ENCODE data around the gene BAZ2A. TPM values are rescaled to one million over a fixed set of nuclear protein-coding genes. Genes with fewer than 3 reads are reported as not detected.
A peak's percentile ranks its signal among the peaks of the same experiment; 100 is the strongest.

The BAZ2A gene
- total RNA-seq, 2 experiments from 2014 or later: 40.6 to 139 TPM

DNA sequence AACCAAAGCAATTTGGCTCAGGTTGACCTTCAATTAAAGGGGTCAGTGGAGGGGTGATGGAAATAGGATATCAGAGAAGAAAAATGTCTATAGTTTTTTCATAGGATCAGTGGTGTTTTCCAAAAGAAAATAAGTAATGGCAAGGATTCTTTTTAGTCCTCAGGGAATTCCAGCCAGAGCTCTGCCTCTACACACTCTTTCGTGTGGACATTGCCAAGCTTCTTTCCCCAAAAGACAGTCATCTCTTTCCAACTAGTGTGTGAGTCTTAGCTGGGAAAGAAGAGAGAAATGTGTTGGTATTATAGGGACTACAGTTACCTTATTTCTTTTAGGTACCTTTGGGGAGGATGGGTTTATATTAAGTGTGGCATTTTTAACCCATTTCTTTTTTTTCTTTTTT is 62.0 kb downstream of the BAZ2A start:
- DNase-seq (ENCODE audit: low spot score): no peak
- BruUV-seq (replicated peaks): no TSS peak
- CTCF ChIA-PET (ENCODE audit: unreplicated experiment): interaction anchor here (0.6 to 0.8 kb wide), 2 partner anchors 13 to 23 kb away, joined by 3 to 4 read pairs; no protein-coding TSS in a partner anchor

DNA sequence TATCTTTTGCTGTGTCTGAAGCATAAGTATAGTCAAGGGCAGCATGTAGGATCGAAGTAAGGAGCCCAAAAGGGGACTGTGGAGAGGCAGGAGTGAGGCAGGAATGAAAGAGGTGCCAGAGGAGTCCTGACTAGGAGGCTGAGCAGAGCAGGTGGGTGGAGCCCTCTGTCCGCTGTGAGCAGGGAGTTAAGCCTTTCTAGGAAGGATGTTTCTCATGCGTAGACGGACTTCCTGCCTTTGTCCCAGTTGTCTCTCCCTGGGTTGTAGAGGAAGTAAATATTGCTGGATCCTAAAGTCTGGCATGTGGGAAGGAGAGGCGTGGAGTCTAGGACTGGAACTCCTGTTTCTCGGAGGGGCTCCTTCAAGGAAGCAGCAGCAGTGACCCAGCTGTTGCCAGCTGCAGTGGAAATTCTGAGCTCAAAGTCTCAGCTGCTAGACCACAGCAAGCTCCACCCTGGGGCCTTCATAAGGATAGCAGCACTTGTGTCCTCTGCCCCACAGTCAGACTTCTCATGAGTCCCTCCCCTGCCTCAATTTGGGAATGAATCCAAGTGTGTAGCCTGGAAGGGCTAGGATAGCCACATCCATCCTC is 64.5 kb downstream of the BAZ2A start:
- CTCF ChIA-PET (ENCODE audit: unreplicated experiment): no interaction called here
- Histone ChIP-seq H3K4me3 (ENCODE audit: low read depth, low read length, poor library complexity, severe bottlenecking) (no peak overlapping the region), H3K27ac (ENCODE audit: low read depth, low read length, poor library complexity, severe bottlenecking) (no peak overlapping the region), H2AFZ (ENCODE audit: low read length) (no peak overlapping the region), H3K9me3 (ENCODE audit: low read length) (no peaks in the 10 kb centered on the region), H3K4me1 (ENCODE audit: insufficient read depth, low read length, poor library complexity, severe bottlenecking) (peaks cover 10% of the 10 kb centered on the region), H4K20me1 (ENCODE audit: insufficient read depth, low read length) (no peaks in the 10 kb centered on the region), H3K9me2 (ENCODE audit: insufficient read depth, low read length) (no peaks in the 10 kb centered on the region), H3K36me3 (ENCODE audit: insufficient read depth, low read length) (no peaks in the 10 kb centered on the region), H3K4me2 (ENCODE audit: low read length) (peak overlapping the region; percentile 32; the same call in 1 of the 2 replicates), H3K79me2 (ENCODE audit: insufficient read depth, low read depth, low read length) (no peaks in the 10 kb centered on the region)
- intact Hi-C loops (cut with micrococcal nuclease; ENCODE audit: unreplicated experiment): no loop called here
- POLR2A ChIA-PET: interaction anchor here (0.6 kb wide), 2 partner anchors 54 to 172 kb away, joined by 3 read pairs; no protein-coding TSS in a partner anchor
- BruUV-seq (replicated peaks): no TSS peak
- peak; percentile 46 for DNase-seq (ENCODE audit: low spot score)
- TF ChIP-seq EZH2phosphoT487 (IDR thresholded peaks at IDR 0.05; ENCODE audit: borderline replicate concordance, low read depth, low read length): no peak
- TF ChIP-seq, protein P1, sequence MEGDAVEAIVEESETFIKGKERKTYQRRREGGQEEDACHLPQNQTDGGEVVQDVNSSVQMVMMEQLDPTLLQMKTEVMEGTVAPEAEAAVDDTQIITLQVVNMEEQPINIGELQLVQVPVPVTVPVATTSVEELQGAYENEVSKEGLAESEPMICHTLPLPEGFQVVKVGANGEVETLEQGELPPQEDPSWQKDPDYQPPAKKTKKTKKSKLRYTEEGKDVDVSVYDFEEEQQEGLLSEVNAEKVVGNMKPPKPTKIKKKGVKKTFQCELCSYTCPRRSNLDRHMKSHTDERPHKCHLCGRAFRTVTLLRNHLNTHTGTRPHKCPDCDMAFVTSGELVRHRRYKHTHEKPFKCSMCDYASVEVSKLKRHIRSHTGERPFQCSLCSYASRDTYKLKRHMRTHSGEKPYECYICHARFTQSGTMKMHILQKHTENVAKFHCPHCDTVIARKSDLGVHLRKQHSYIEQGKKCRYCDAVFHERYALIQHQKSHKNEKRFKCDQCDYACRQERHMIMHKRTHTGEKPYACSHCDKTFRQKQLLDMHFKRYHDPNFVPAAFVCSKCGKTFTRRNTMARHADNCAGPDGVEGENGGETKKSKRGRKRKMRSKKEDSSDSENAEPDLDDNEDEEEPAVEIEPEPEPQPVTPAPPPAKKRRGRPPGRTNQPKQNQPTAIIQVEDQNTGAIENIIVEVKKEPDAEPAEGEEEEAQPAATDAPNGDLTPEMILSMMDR (conservative IDR thresholded peaks at IDR 0.05; ENCODE audit: low read length): no peak

More for the DNA sequence above, 62.0 kb downstream of the BAZ2A start:
- Histone ChIP-seq H3K36me3 (ENCODE audit: insufficient read depth, low read length) (no peaks in the 10 kb centered on the region), H3K4me2 (ENCODE audit: low read length) (no peak overlapping the region), H4K20me1 (ENCODE audit: insufficient read depth, low read length) (no peaks in the 10 kb centered on the region), H3K27ac (ENCODE audit: low read depth, low read length, poor library complexity, severe bottlenecking) (no peak overlapping the region), H3K4me1 (ENCODE audit: insufficient read depth, low read length, poor library complexity, severe bottlenecking) (peaks cover 10% of the 10 kb centered on the region), H3K4me3 (ENCODE audit: low read depth, low read length, poor library complexity, severe bottlenecking) (no peak overlapping the region), H3K79me2 (ENCODE audit: insufficient read depth, low read depth, low read length) (no peaks in the 10 kb centered on the region), H3K9me2 (ENCODE audit: insufficient read depth, low read length) (no peaks in the 10 kb centered on the region), H3K9me3 (ENCODE audit: low read length) (no peaks in the 10 kb centered on the region), H2AFZ (ENCODE audit: low read length) (no peak overlapping the region)
- POLR2A ChIA-PET: interaction anchor here (0.6 to 0.9 kb wide), 2 partner anchors 24 to 414 kb away, joined by 3 read pairs; no protein-coding TSS in a partner anchor
- no peak for TF ChIP-seq EZH2phosphoT487 (IDR thresholded peaks at IDR 0.05; ENCODE audit: borderline replicate concordance, low read depth, low read length)
- TF ChIP-seq, protein P1 (conservative IDR thresholded peaks at IDR 0.05; ENCODE audit: low read length): no peak
- intact Hi-C loops (cut with micrococcal nuclease; ENCODE audit: unreplicated experiment): no loop called here

DNA sequence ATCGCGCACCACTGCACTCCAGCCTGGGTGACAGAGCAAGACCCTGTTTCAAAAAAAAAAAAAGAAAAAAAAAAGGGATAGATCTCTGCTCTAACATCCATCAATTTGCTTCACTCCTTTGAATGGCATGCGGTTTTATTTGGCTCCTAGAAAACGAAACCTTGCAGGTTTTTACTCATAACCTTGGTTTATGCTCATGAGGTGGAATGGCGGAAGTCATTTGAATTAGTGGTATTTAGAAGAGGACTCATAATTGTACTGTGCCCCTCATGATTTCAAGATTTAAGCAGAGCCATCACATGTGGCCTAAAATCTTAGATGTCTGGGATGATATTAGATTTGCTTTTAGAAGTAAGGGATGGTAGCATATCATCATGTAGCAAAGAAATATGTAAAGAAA is 79.1 kb downstream of the BAZ2A start:
- intact Hi-C loops (cut with micrococcal nuclease; ENCODE audit: unreplicated experiment): no loop called here
- no peaks in the 10 kb centered on the region for H3K9me2 ChIP-seq (ENCODE audit: insufficient read depth, low read length)
- H3K27ac ChIP-seq (ENCODE audit: low read depth, low read length, poor library complexity, severe bottlenecking): no peak overlapping the region
- ChIA-PET POLR2A (interaction anchor here (0.6 to 0.7 kb wide), 4 partner anchors 18 to 351 kb away, joined by 3 to 4 read pairs (median 3); no protein-coding TSS in a partner anchor), CTCF (ENCODE audit: unreplicated experiment) (no interaction called here)
- BruUV-seq (replicated peaks): no TSS peak
- no peak overlapping the region for H2AFZ ChIP-seq (ENCODE audit: low read length)
- no peaks in the 10 kb centered on the region for H3K36me3 ChIP-seq (ENCODE audit: insufficient read depth, low read length)
- H3K4me2 ChIP-seq (ENCODE audit: low read length): no peak overlapping the region
- no peak for DNase-seq (ENCODE audit: low spot score)
- no peaks in the 10 kb centered on the region for H3K79me2 ChIP-seq (ENCODE audit: insufficient read depth, low read depth, low read length)
- no peak overlapping the region for H3K4me3 ChIP-seq (ENCODE audit: low read depth, low read length, poor library complexity, severe bottlenecking)
- no peaks in the 10 kb centered on the region for H4K20me1 ChIP-seq (ENCODE audit: insufficient read depth, low read length)
- no peaks in the 10 kb centered on the region for H3K4me1 ChIP-seq (ENCODE audit: insufficient read depth, low read length, poor library complexity, severe bottlenecking)
- no peaks in the 10 kb centered on the region for H3K9me3 ChIP-seq (ENCODE audit: low read length)
- TF ChIP-seq, protein P1 (conservative IDR thresholded peaks at IDR 0.05; ENCODE audit: low read length): no peak
- no peak for TF ChIP-seq EZH2phosphoT487 (IDR thresholded peaks at IDR 0.05; ENCODE audit: borderline replicate concordance, low read depth, low read length)
